ENCODE data around the gene KIF12. TPM values are rescaled to one million over a fixed set of nuclear protein-coding genes. Genes with fewer than 3 reads are reported as not detected.
A peak's percentile ranks its signal among the peaks of the same experiment; 100 is the strongest.

Gene KIF12
- total and polyA plus RNA-seq, 2 of the 13 experiments (the other 11 are each of a cell fraction or from before 2014, with no cell fraction given), result 1.8 to 12.5 TPM

- TF ChIP-seq ZNF563 (CRISPR knock-in tag; IDR thresholded peaks at IDR 0.05) (no peak), RFXAP (CRISPR knock-in tag; IDR thresholded peaks at IDR 0.05; ENCODE audit: borderline replicate concordance) (no peak), GATAD2A (CRISPR knock-in tag; IDR thresholded peaks at IDR 0.05) (peak; percentile 69), ZNF329 (CRISPR knock-in tag; IDR thresholded peaks at IDR 0.05; ENCODE audit: low read depth) (no peak), HOXA9 (CRISPR knock-in tag; IDR thresholded peaks at IDR 0.05; ENCODE audit: borderline replicate concordance) (no peak), NR3C1 (CRISPR knock-in tag; IDR thresholded peaks at IDR 0.05) (no peak), CBFB (CRISPR knock-in tag; IDR thresholded peaks at IDR 0.05) (no peak), PHB2 (IDR thresholded peaks at IDR 0.05; ENCODE audit: partially characterized antibody) (no peak), ZFP36 (IDR thresholded peaks at IDR 0.05; ENCODE audit: borderline replicate concordance, low read depth, low read length, partially characterized antibody) (no peak), FOXC1 (CRISPR knock-in tag; IDR thresholded peaks at IDR 0.05; ENCODE audit: borderline replicate concordance) (no peak), HMG20B (CRISPR knock-in tag; conservative IDR thresholded peaks at IDR 0.05) (no peak), ESRRA (CRISPR knock-in tag; IDR thresholded peaks at IDR 0.05; ENCODE audit: low read depth) (no peak), HMG20A (CRISPR knock-in tag; IDR thresholded peaks at IDR 0.05; ENCODE audit: borderline replicate concordance) (no peak; the same call in 1 of the 2 replicates), NR2F1 (CRISPR knock-in tag; IDR thresholded peaks at IDR 0.05) (no peak), RXRA (CRISPR knock-in tag; IDR thresholded peaks at IDR 0.05) (peak; percentile 33; the same call in 1 of the 2 replicates), TMF1 (CRISPR knock-in tag; IDR thresholded peaks at IDR 0.05; ENCODE audit: low read depth) (no peak), GABPA (IDR thresholded peaks at IDR 0.05; ENCODE audit: low read depth, low read length) (no peak), GABPA (CRISPR knock-in tag; IDR thresholded peaks at IDR 0.05; ENCODE audit: low read depth) (no peak), MED1 (CRISPR knock-in tag; IDR thresholded peaks at IDR 0.05) (peak; percentile 39; the same call in 1 of the 2 replicates), NFKB2 (CRISPR knock-in tag; IDR thresholded peaks at IDR 0.05; ENCODE audit: borderline replicate concordance) (no peak)
- TF ChIP-seq, protein P1, sequence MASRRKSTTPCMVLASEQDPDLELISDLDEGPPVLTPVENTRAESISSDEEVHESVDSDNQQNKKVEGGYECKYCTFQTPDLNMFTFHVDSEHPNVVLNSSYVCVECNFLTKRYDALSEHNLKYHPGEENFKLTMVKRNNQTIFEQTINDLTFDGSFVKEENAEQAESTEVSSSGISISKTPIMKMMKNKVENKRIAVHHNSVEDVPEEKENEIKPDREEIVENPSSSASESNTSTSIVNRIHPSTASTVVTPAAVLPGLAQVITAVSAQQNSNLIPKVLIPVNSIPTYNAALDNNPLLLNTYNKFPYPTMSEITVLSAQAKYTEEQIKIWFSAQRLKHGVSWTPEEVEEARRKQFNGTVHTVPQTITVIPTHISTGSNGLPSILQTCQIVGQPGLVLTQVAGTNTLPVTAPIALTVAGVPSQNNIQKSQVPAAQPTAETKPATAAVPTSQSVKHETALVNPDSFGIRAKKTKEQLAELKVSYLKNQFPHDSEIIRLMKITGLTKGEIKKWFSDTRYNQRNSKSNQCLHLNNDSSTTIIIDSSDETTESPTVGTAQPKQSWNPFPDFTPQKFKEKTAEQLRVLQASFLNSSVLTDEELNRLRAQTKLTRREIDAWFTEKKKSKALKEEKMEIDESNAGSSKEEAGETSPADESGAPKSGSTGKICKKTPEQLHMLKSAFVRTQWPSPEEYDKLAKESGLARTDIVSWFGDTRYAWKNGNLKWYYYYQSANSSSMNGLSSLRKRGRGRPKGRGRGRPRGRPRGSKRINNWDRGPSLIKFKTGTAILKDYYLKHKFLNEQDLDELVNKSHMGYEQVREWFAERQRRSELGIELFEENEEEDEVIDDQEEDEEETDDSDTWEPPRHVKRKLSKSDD (CRISPR knock-in tag; IDR thresholded peaks at IDR 0.05; ENCODE audit: low read depth), result no peak
- TF ChIP-seq, protein P2, sequence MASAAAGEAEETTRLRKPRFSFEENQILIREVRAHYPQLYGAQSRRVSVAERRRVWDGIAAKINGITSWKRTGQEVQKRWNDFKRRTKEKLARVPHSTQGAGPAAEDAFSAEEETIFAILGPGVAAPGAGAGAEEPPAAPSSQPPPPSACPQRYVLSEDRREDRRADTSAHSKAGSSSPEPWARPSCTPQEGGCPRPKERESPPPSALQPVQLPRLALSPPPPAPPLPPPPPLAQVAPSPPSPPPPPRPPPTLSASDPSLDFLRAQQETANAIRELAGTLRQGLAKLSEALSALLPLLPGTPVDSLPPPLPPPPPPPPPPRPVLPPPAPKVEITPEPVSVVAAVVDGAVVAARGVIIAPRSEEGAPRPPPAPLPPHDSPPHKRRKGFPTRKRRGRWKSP (CRISPR knock-in tag; IDR thresholded peaks at IDR 0.05), result no peak
- TF ChIP-seq, protein P3, sequence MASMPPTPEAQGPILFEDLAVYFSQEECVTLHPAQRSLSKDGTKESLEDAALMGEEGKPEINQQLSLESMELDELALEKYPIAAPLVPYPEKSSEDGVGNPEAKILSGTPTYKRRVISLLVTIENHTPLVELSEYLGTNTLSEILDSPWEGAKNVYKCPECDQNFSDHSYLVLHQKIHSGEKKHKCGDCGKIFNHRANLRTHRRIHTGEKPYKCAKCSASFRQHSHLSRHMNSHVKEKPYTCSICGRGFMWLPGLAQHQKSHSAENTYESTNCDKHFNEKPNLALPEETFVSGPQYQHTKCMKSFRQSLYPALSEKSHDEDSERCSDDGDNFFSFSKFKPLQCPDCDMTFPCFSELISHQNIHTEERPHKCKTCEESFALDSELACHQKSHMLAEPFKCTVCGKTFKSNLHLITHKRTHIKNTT (CRISPR knock-in tag; IDR thresholded peaks at IDR 0.05), result no peak
- TF ChIP-seq, protein P4, sequence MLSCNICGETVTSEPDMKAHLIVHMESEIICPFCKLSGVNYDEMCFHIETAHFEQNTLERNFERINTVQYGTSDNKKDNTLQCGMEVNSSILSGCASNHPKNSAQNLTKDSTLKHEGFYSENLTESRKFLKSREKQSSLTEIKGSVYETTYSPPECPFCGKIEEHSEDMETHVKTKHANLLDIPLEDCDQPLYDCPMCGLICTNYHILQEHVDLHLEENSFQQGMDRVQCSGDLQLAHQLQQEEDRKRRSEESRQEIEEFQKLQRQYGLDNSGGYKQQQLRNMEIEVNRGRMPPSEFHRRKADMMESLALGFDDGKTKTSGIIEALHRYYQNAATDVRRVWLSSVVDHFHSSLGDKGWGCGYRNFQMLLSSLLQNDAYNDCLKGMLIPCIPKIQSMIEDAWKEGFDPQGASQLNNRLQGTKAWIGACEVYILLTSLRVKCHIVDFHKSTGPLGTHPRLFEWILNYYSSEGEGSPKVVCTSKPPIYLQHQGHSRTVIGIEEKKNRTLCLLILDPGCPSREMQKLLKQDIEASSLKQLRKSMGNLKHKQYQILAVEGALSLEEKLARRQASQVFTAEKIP (CRISPR knock-in tag; IDR thresholded peaks at IDR 0.05; ENCODE audit: borderline replicate concordance), result no peak
Measured at GRCh38 chr9:114138552-114138971, 39.5 kb upstream of the KIF12 start (continued).
